Esophagus squamous epithelium (tissue), 4 donors: ENCODE results near the gene LBX2.

Source experiments
- POLR2A ChIP-seq, 4 donors: fragments of 450-650 bp; IDR thresholded peaks; one replicate each; pipeline ENCODE4 v1.6.1; 2017; ENCODE audit warnings: antibody characterized with exemption in 4 of 4, mild to moderate bottlenecking in 4 of 4, moderate library complexity in 3 of 4
- TF ChIP-seq, protein P1 (sequence below), 6 experiments: fragments of 450-650 bp in 4 of 6; fragments of 200-600 bp in 2 of 6; sonication (generic) in 2 of 6; IDR thresholded peaks; one replicate each; pipeline ENCODE4 v1.5.1; 2016 to 2019; ENCODE audit warnings: antibody characterized with exemption in 6 of 6, mild to moderate bottlenecking in 4 of 6, moderate library complexity in 4 of 6

DNA sequence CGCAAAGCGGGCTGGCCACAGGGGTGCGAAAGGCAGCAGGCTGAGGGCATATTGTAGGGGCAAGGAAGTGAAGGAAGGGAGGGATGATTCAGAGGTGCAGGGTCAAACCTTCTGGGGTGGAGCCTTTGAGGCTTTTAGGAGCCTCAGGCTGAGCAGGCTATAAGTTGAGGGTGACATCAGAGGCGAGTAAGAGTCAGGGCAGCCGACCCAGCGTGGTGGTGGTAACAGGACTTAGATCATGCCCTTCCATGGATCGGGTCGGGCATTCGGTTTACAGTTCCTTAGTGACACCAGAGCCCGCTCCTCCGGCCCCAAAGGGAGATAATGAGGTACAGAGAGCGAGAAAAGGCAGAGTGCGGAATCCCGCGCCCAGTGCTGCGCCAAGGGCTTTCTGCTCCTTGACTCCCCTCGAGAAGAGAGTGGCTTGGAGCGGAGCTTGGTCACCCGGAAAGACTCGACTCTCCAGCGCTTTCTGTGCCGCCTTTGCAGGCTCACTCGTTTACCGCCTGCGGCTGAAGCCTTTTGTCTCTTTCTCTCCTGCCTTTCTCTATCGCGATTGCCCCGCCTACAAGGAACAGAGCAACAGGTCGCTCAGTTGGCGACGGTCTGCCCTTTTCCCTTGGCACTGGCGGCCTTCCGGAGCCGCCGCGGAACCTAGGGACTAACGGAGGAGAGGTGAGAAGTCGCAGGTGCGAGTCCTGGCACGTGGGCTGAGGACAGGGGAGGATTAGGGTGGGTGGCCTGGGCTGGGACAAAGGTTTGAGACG lies 720 bp downstream of the LBX2 start:
- TF ChIP-seq POLR2A (IDR thresholded peaks at IDR 0.05), result no peak
- TF ChIP-seq, protein P1, sequence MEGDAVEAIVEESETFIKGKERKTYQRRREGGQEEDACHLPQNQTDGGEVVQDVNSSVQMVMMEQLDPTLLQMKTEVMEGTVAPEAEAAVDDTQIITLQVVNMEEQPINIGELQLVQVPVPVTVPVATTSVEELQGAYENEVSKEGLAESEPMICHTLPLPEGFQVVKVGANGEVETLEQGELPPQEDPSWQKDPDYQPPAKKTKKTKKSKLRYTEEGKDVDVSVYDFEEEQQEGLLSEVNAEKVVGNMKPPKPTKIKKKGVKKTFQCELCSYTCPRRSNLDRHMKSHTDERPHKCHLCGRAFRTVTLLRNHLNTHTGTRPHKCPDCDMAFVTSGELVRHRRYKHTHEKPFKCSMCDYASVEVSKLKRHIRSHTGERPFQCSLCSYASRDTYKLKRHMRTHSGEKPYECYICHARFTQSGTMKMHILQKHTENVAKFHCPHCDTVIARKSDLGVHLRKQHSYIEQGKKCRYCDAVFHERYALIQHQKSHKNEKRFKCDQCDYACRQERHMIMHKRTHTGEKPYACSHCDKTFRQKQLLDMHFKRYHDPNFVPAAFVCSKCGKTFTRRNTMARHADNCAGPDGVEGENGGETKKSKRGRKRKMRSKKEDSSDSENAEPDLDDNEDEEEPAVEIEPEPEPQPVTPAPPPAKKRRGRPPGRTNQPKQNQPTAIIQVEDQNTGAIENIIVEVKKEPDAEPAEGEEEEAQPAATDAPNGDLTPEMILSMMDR (IDR thresholded peaks at IDR 0.05), result no peak
